Measurements from ENCODE around the gene GNG7.
"Not testable (repeated sequence)": the region's sequence is repeated elsewhere in the genome, so short reads cannot be mapped to it uniquely, and the experiment has no call there.

GNG7 gene

DNA sequence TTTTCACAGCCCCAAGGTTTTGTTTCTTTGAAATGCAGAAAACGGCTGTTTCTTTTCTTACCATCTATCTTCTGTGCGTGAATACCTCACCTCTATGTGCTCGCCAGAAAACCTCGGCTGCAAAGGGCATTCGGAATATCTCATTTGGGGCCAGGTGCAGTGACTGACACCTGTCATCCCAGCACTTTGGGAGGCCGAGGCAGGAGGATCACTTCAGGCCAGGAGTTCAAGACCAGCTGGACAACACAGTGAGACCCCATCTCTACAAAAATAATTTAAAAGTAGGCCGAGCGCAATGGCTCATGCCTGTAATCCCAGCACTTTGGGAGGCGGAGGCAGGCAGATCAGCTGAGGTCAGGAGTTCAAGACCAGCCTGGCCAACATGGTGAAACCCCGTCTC is 35.1 kb downstream of the GNG7 start:
- H3K79me1 ChIP-seq (ENCODE audit: low read depth, low read length); H3K27me3 ChIP-seq (ENCODE audit: control insufficient read depth in 3 of 3, insufficient read depth in 3 of 3, low read depth in 1 of 3, low read length in 3 of 3); H3K36me3 ChIP-seq (replicated peaks in 1 of 2; ENCODE audit: control insufficient read depth in 2 of 2, insufficient read depth in 2 of 2, low read length in 2 of 2); H3K9me3 ChIP-seq (replicated peaks in 1 of 2; ENCODE audit: control insufficient read depth in 2 of 2, insufficient read depth in 1 of 2, low read depth in 1 of 2, low read length in 2 of 2); H2BK120ac ChIP-seq (ENCODE audit: low read depth, low read length); DNase-seq (ENCODE audit: low spot score); H3K4ac ChIP-seq (ENCODE audit: low read length); H4K91ac ChIP-seq (ENCODE audit: low read depth, low read length, poor library complexity); H4K8ac ChIP-seq (ENCODE audit: low read depth, low read length); H2BK5ac ChIP-seq (ENCODE audit: low read length); H3K4me3 ChIP-seq (ENCODE audit: low read length in 2 of 2); H3K9ac ChIP-seq (ENCODE audit: low read depth, low read length, poor library complexity); H3K23ac ChIP-seq (ENCODE audit: low read depth, low read length, poor library complexity); H2AK5ac ChIP-seq (ENCODE audit: low read depth, low read length); H3K18ac ChIP-seq (ENCODE audit: low read length); H2BK12ac ChIP-seq (ENCODE audit: low read length); H3K27ac ChIP-seq (replicated peaks; ENCODE audit: low read length); H3K4me2 ChIP-seq (ENCODE audit: insufficient read depth, low read length, poor library complexity, severe bottlenecking); H3K14ac ChIP-seq (ENCODE audit: low read length); H2BK15ac ChIP-seq (ENCODE audit: low read length); H2AFZ ChIP-seq (ENCODE audit: low read length): not testable (repeated sequence)
- no CpG with 5 or more reads among the region's 10 CpGs for WGBS, 2 donors (ENCODE audit: extremely low coverage in 2 of 2, insufficient read length in 2 of 2, insufficient replicate concordance in 1 of 2)
- peaks cover 0 to 12% of the 10 kb centered on the region in 2 donors for H3K4me1 ChIP-seq (ENCODE audit: control insufficient read depth in 2 of 2, insufficient read depth in 1 of 2, low read depth in 1 of 2, low read length in 2 of 2)

- peaks cover 2% of the 10 kb centered on the region for H3K79me1 ChIP-seq (ENCODE audit: low read depth, low read length)
- H2BK15ac ChIP-seq (ENCODE audit: low read length), result no peak overlapping the region
- H4K91ac ChIP-seq (ENCODE audit: low read depth, low read length, poor library complexity), result no peak overlapping the region
- H3K4me3 ChIP-seq (ENCODE audit: low read length in 2 of 2), result no peak overlapping the region
- DNase-seq (ENCODE audit: low spot score), result no peak
- H3K4me1 ChIP-seq (ENCODE audit: control insufficient read depth in 2 of 2, insufficient read depth in 1 of 2, low read depth in 1 of 2, low read length in 2 of 2), result peaks cover 0 to 12% of the 10 kb centered on the region in 2 donors
- H3K27ac ChIP-seq (replicated peaks; ENCODE audit: low read length), result no peak overlapping the region
- no peak overlapping the region for H3K18ac ChIP-seq (ENCODE audit: low read length)
- no peak overlapping the region for H2BK12ac ChIP-seq (ENCODE audit: low read length)
- H2BK5ac ChIP-seq (ENCODE audit: low read length), result no peak overlapping the region
- H2BK120ac ChIP-seq (ENCODE audit: low read depth, low read length), result no peak overlapping the region
- H3K23ac ChIP-seq (ENCODE audit: low read depth, low read length, poor library complexity), result no peak overlapping the region
- H3K27me3 ChIP-seq (ENCODE audit: control insufficient read depth in 3 of 3, insufficient read depth in 3 of 3, low read depth in 1 of 3, low read length in 3 of 3), result no peaks in the 10 kb centered on the region
- no peak overlapping the region for H4K8ac ChIP-seq (ENCODE audit: low read depth, low read length)
- no CpG with 5 or more reads among the region's 9 CpGs for WGBS, 2 donors (ENCODE audit: extremely low coverage in 2 of 2, insufficient read length in 2 of 2, insufficient replicate concordance in 1 of 2)
- peaks cover 8 to 15% of the 10 kb centered on the region in 2 donors for H3K9me3 ChIP-seq (replicated peaks in 1 of 2; ENCODE audit: control insufficient read depth in 2 of 2, insufficient read depth in 1 of 2, low read depth in 1 of 2, low read length in 2 of 2)
- no peak overlapping the region for H2AK5ac ChIP-seq (ENCODE audit: low read depth, low read length)
- H3K4ac ChIP-seq (ENCODE audit: low read length), result no peak overlapping the region
- H3K36me3 ChIP-seq (replicated peaks in 1 of 2; ENCODE audit: control insufficient read depth in 2 of 2, insufficient read depth in 2 of 2, low read length in 2 of 2), result no peaks in the 10 kb centered on the region
- H3K14ac ChIP-seq (ENCODE audit: low read length), result no peak overlapping the region
- no peak overlapping the region for H3K9ac ChIP-seq (ENCODE audit: low read depth, low read length, poor library complexity)
- no peak overlapping the region for H3K4me2 ChIP-seq (ENCODE audit: insufficient read depth, low read length, poor library complexity, severe bottlenecking)
- H2AFZ ChIP-seq (ENCODE audit: low read length), result no peak overlapping the region
Observed at GRCh38 chr19:2666344-2666994, 36.0 kb downstream of the GNG7 start.

DNA sequence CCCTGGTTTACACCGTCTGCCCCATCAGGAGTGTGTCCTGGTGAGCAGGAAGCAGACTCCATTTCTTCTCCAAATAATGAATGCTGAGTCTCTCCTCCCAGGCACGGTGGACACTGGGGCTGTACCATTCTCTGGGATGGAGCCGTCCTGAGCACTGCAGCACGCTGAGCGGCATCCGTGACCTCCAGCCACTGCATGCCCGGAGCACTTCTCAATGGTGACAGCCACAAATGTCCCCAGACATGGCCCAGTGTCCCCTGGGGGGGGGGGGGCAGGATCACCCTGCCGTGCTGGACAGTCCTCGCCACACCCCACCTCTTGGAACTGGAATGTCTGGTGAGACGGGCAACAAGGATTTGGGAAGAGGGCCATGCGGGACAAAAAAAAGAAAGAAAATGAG is 37.4 kb downstream of the GNG7 start:
- H4K91ac ChIP-seq (ENCODE audit: low read depth, low read length, poor library complexity), result no peak overlapping the region
- no peak overlapping the region for H2BK12ac ChIP-seq (ENCODE audit: low read length)
- no peak overlapping the region for H3K9ac ChIP-seq (ENCODE audit: low read depth, low read length, poor library complexity)
- H2BK120ac ChIP-seq (ENCODE audit: low read depth, low read length), result no peak overlapping the region
- no peaks in the 10 kb centered on the region for H3K36me3 ChIP-seq (replicated peaks in 1 of 2; ENCODE audit: control insufficient read depth in 2 of 2, insufficient read depth in 2 of 2, low read length in 2 of 2)
- H3K27me3 ChIP-seq (ENCODE audit: control insufficient read depth in 3 of 3, insufficient read depth in 3 of 3, low read depth in 1 of 3, low read length in 3 of 3), result no peaks in the 10 kb centered on the region
- peaks cover 0 to 12% of the 10 kb centered on the region in 2 donors for H3K4me1 ChIP-seq (ENCODE audit: control insufficient read depth in 2 of 2, insufficient read depth in 1 of 2, low read depth in 1 of 2, low read length in 2 of 2)
- H3K79me1 ChIP-seq (ENCODE audit: low read depth, low read length), result peaks cover 2% of the 10 kb centered on the region
- no peak overlapping the region for H2BK15ac ChIP-seq (ENCODE audit: low read length)
- no peak overlapping the region for H3K18ac ChIP-seq (ENCODE audit: low read length)
- no peak overlapping the region for H2BK5ac ChIP-seq (ENCODE audit: low read length)
- WGBS, 2 donors (ENCODE audit: extremely low coverage in 2 of 2, insufficient read length in 2 of 2, insufficient replicate concordance in 1 of 2), result no CpG with 5 or more reads among the region's 11 CpGs
- no peak overlapping the region for H3K27ac ChIP-seq (replicated peaks; ENCODE audit: low read length)
- no peak overlapping the region for H2AK5ac ChIP-seq (ENCODE audit: low read depth, low read length)
- no peak overlapping the region for H3K23ac ChIP-seq (ENCODE audit: low read depth, low read length, poor library complexity)
- no peak overlapping the region for H4K8ac ChIP-seq (ENCODE audit: low read depth, low read length)
- H3K4ac ChIP-seq (ENCODE audit: low read length), result no peak overlapping the region
- no peak overlapping the region for H3K4me3 ChIP-seq (ENCODE audit: low read length in 2 of 2)
- no peak for DNase-seq (ENCODE audit: low spot score)
- no peak overlapping the region for H3K4me2 ChIP-seq (ENCODE audit: insufficient read depth, low read length, poor library complexity, severe bottlenecking)
- H3K14ac ChIP-seq (ENCODE audit: low read length), result no peak overlapping the region
- peaks cover 8 to 16% of the 10 kb centered on the region in 2 donors for H3K9me3 ChIP-seq (replicated peaks in 1 of 2; ENCODE audit: control insufficient read depth in 2 of 2, insufficient read depth in 1 of 2, low read depth in 1 of 2, low read length in 2 of 2)
- no peak overlapping the region for H2AFZ ChIP-seq (ENCODE audit: low read length)

GRCh38 chr19:2663920-2664571 is 38.4 kb downstream of the GNG7 start:
- H3K27me3 ChIP-seq (ENCODE audit: control insufficient read depth in 3 of 3, insufficient read depth in 3 of 3, low read depth in 1 of 3, low read length in 3 of 3), result peaks cover 0 to 1% (median 0%) of the 10 kb centered on the region in 3 experiments
- no peak overlapping the region for H2BK12ac ChIP-seq (ENCODE audit: low read length)
- no peak overlapping the region for H3K18ac ChIP-seq (ENCODE audit: low read length)
- no peak overlapping the region for H2AFZ ChIP-seq (ENCODE audit: low read length)
- no peak overlapping the region for H4K8ac ChIP-seq (ENCODE audit: low read depth, low read length)
- no CpG with 5 or more reads among the region's 18 CpGs for WGBS, 2 donors (ENCODE audit: extremely low coverage in 2 of 2, insufficient read length in 2 of 2, insufficient replicate concordance in 1 of 2)
- no peak overlapping the region for H2AK5ac ChIP-seq (ENCODE audit: low read depth, low read length)
- DNase-seq (ENCODE audit: low spot score), result no peak
- no peak overlapping the region for H3K27ac ChIP-seq (replicated peaks; ENCODE audit: low read length)
- H4K91ac ChIP-seq (ENCODE audit: low read depth, low read length, poor library complexity), result peak overlapping the region; percentile 77
- H3K23ac ChIP-seq (ENCODE audit: low read depth, low read length, poor library complexity), result peak overlapping the region; percentile 23
- H3K9ac ChIP-seq (ENCODE audit: low read depth, low read length, poor library complexity), result peak overlapping the region; percentile 27
- H3K36me3 ChIP-seq (replicated peaks in 1 of 2; ENCODE audit: control insufficient read depth in 2 of 2, insufficient read depth in 2 of 2, low read length in 2 of 2), result no peaks in the 10 kb centered on the region
- peaks cover 8 to 16% of the 10 kb centered on the region in 2 donors for H3K9me3 ChIP-seq (replicated peaks in 1 of 2; ENCODE audit: control insufficient read depth in 2 of 2, insufficient read depth in 1 of 2, low read depth in 1 of 2, low read length in 2 of 2)
- H3K4me1 ChIP-seq (ENCODE audit: control insufficient read depth in 2 of 2, insufficient read depth in 1 of 2, low read depth in 1 of 2, low read length in 2 of 2), result peaks cover 0 to 12% of the 10 kb centered on the region in 2 donors
- H3K4ac ChIP-seq (ENCODE audit: low read length), result no peak overlapping the region
- H3K79me1 ChIP-seq (ENCODE audit: low read depth, low read length), result peaks cover 2% of the 10 kb centered on the region
- no peak overlapping the region for H3K14ac ChIP-seq (ENCODE audit: low read length)
- no peak overlapping the region for H2BK15ac ChIP-seq (ENCODE audit: low read length)
- no peak overlapping the region for H2BK120ac ChIP-seq (ENCODE audit: low read depth, low read length)
- H3K4me2 ChIP-seq (ENCODE audit: insufficient read depth, low read length, poor library complexity, severe bottlenecking), result no peak overlapping the region
- H3K4me3 ChIP-seq (ENCODE audit: low read length in 2 of 2), result no peak overlapping the region
- peak overlapping the region; percentile 7 for H2BK5ac ChIP-seq (ENCODE audit: low read length)

Data from neuronal stem cell (in vitro differentiated cells).